ENCODE measurements around the gene GMCL2. TPM values are rescaled to one million over a fixed set of nuclear protein-coding genes. Genes with fewer than 3 reads are reported as not detected.

The GMCL2 gene
- total RNA-seq, 1 donor from 2014 or later: not detected

DNA sequence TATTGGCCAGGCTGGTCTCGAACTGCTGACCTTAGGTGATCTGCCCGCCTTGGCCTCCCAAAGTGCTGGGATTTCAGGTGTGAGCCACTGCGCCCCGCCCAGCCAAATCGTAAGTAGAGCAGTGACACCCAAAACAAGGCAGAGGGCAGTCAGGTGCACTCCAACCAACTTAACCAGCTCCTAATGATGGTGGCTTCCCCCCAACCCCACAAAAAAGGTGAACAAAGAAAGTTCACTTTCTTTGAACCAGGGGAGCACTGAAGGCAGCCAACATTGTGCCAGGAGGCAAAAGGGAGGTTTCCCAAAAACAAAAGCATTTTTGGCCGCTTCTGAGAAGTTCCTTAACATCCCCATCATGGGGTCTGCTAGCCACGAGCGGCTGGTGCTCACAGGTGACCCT is 9.6 kb downstream of the GMCL2 start:
- DNase-seq: no peak

DNA sequence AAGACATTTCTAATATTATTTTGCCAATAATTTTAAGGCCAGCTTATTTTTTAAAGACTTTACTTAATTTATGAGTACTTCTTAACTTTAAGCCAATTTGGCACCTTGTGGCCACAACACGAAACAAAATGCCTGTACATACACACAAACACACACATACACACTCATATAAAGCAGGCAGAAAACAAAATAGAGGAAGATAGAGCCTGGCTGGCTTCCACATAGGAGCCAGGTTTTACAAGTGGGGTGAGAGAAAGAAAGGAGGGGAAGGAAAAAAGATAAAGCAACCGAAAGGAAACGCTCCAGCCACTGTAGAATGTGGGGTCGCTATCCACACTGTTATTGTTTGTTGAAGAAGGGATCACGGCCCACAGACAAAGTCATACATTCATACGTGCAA is 10.4 kb downstream of the GMCL2 start:
- no peak for DNase-seq

DNA sequence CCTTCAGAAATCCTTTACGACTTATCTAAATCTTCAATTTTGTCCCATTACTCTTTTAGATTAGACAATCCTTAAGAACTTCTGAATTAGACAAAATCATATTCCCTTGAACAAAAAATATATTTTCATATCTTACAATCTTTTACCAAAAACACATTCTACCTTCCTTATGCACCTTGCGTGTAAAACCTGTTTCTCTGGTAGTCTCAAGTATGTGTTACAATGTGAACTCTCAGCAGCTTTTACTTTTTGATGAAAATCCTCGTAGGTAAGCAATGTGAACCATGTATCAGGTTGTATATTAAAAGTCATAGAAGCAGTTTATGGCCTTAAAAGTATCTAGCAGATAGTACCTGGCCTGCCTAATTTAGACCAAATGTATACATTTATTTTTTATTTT is 12.7 kb downstream of the GMCL2 start:
- DNase-seq: no peak

DNA sequence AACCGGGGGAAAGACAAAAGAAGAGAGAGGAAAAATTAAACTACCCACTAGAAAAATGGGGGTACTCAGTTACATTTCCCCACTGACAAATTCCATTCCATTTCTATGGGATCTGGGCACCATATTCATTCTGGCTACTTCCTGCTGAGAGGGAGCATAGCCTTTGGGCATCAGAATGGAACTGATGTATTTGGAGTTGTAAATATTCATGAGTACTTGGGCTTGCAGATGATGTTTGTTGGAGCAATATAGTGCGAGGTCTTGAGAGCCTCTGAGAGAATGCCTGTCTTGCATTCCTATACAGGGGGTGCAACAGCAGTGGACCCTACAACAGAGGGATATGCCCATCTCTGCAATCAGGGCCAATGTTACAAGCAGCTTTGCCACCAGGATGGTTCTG is 16.7 kb downstream of the GMCL2 start:
- no peak for DNase-seq

DNA sequence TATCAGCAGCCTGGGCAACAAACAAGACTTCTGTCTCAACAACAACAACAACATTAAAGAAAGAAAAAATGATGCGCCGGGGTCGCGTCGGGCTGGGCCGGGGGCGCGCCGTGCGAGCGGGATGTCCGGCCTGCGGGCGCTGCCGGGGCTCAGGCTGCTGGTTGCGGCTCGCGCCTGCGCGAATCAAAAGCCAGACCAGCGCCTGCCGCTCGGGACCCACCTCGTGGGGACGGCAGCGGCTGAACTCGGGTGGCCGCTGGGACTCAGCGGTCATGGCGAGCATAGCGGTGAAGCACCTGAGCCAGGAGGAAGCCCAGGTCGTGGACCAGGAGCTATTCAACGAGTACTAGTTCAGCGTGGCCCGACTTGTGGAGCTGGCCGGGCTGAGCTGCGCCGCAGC is 21.6 kb downstream of the GMCL2 start:
- no peak for DNase-seq

DNA sequence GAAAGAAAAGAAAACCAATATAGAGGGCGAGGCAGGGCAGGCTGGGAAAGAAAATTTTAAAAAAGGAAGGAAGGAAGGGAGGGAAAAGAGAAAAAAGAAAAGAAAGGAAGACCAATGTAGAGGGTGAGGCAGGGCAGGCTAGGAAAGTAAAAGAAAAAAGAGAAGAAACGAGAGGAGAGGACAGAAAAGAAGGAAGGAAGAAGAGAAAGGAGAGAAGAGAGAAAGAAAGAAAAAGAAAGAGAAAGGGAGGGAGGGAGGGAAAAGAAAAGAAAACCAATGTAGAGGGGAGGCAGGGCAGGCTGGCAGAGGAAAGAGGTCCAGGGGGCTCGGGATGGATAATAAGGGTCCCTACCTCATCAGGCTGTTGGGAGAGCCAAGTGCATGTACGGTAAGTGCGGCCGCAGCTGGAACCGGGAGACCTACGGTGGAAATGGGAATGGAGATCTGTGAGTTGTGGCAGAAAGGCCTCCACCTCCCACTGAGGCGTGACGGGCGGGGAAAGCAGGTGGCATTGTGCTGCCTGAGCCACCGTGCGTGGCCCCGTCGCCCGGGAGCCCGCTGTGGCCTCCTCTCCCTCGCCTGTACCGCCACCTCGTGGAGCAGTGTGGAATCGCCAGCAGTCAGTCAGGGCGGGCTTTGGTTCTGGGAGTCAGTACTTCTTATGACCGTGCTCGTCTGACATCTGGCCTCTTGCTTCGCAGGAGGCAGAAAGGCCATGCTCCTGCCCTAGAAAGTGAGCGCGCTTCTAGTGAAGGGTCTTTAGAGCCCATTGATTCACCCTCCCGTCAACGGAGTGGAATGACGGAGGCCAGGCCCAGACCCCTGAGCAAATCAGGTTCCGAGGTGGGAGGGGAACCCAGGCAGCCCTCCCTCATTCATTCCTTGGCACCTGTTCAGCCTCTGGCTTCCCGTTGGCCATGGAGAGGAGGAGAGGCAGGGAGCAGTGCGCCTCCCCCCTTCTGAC is 23.1 kb downstream of the GMCL2 start:
- DNase-seq: peak; percentile 77

DNA sequence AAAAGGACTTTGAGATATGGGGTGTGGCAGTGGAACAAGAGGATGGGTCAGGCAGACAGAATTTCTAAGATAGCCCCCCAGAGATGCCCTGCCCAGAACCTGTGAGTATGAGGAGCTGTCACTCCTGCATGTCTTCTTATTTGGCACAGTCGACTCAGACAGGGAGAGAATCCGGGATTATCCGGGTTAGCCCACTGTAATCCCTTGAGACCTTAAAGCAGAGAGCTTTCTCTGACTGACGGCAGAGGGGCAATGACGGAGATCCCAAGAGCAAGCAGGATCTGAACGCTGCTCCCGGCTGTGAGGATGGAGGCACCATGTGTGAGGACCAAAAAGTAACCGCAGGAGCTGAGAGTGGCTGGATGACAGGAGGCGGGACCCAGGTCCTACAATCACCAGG is 24.7 kb downstream of the GMCL2 start:
- no peak for DNase-seq

DNA sequence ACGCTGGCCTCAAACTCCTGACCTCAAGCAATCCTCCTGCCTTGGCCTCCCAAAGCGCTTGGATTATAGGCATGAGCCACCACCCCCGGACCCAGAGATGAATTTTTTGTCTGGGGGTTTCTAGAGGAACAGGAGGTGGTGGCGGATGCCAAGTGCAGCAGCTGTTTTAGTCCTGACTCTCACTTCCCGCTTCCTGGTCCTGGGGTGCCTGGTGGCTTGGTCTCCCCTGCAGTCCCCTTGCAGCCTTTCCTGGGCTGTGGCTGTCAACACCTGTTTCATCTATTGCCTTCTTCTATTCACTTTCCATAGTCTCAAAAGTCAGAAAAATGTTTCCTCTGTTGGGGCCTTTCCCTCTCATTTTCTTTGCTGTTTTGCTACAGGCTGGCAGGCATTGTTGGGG is 27.0 kb downstream of the GMCL2 start:
- DNase-seq: no peak

DNA sequence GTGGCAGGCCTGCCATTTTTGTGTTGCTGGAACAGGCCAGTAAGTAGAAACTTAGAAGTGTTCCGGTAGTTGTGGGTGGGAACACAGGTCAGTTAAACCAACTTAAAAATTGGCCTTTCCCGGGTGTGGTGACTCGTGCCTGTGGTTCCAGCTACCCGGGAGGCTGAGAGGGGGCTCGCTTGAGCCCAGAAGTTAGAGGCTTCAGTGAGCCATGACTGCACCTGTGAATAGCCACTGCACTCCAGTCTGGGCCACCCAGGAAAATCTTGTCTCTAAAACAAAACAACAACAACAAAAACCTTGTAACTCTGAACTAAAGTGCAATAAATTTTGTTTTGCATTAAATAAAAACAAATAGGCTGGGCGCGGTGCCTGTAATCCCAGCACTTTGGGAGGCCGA is 32.1 kb downstream of the GMCL2 start:
- no peak for DNase-seq

DNA sequence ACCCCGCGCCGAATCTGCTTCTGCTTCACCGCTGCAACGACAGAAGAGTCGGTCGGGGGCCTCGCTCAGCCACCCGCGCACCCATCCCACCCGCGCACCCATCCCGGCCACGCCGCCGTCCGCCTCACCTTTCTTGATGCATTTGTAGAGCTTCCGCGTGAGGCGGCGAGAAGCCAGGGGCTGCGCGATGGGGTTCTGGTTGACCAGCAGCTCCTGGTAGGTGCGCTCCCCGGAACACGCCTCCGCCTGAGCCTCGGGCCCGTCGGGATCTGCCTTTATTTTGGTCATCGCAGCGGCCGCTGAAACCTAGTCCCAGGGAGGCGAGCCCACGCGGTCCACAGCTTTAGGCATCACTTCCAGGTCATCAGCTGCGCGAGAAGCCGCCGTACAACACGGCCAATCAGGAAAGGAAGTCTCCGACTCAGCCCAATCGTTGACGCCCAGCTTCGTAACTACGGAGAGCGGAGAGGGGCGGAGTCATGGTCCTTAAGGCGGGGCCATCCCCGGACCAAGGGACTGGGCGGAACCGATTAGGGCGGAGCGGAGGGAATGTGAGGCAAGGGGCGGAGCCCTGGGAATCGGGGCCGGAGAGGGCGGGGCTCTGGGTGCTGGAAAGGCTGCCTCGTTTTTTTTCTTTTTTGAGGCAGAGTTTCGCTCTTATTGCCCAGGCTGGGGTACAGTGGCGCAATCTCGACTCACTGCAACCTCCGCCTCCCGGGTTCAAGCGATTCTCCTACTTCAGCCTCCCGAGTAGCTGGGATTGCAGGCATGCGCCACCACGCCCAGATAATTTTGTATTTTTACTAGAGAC is 33.4 kb downstream of the GMCL2 start, which contains the start of gene NHP2:
Gene NHP2, minus strand, starts transcription at position 356 of the 811 bp plus-strand sequence. Its CDS starts 68 bp downstream, at position 288.
- DNase-seq: peak; percentile 98

DNA sequence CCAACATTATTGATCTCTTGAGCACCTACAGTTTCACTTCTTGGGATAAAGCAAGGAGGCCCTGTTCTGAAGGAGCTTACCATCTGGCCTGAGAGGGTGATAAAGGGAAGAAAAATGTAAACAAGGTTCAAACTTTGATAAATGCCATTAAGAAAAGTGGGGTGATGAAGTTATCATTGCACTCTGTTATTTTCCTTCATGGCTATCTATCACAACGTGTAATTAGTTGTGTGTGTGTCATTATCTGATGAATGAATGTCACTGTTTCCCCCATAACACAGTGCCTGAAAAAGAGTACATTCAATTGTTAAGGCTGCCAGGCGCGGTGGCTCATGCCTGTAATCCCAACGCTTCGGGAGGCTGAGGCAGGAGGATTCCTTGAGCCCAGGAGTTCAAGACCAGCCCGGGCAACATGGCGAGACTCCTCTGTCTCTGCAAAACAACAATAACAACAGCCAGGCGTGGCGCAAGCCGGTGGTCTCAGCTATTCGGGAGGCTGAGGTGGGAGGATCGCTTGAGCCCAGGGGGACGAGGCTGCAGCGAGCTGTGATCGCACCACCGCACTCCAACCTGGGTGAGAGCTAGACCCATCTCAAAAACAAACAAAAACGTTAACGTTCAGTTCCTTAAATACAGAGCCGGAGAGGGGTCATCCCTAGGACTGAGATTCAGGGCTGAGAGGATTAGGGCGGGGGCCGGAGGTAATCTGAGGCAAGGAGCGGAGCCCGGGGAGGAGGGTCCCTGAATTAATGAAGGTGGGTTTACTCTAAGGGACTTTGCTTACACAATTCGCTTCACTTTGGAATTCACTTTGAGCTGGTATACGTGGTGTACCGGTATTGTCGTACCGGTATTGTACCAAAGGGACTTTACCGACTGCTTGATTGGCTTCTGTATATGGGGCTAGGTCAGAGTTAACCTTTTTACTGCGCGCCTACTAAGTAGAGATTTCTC is 34.4 kb downstream of the GMCL2 start:
- DNase-seq: no peak

DNA sequence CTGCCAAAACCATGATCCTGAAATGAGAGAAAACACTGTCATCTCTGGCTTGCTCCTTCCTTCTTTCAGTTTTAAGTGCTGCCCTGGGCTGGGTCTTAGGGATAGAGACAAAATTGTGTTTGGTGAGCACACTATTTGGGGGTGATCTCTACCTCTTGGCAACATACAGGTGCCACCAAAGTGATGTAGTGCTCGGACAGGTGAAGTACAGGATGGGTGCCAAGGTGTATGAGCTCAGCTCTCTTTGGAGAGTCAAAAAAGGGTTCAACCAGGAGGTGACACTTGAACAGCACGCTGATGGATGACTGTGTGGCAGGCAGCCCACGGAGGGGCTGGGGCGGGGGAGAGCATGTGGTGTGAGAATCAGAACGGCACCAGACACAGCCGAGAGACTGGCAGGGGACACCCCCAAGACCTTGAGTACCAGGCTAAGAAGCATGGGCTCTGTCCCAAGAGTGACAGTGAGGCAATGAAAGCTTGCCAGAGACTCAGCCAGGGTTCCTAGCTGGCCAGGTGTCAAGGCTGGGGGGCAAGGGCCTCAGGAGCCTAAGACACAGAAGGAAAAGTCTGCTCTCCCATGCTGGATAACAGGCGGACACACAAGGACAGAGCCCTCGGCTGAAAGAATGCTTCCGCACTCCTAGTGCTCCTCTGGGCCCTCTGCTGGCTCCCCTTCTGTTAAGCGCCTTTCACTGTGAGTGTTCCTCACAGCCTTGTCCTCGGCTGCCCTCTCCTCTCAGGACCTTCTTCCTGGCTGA is 36.0 kb downstream of the GMCL2 start:
- DNase-seq: no peak

DNA sequence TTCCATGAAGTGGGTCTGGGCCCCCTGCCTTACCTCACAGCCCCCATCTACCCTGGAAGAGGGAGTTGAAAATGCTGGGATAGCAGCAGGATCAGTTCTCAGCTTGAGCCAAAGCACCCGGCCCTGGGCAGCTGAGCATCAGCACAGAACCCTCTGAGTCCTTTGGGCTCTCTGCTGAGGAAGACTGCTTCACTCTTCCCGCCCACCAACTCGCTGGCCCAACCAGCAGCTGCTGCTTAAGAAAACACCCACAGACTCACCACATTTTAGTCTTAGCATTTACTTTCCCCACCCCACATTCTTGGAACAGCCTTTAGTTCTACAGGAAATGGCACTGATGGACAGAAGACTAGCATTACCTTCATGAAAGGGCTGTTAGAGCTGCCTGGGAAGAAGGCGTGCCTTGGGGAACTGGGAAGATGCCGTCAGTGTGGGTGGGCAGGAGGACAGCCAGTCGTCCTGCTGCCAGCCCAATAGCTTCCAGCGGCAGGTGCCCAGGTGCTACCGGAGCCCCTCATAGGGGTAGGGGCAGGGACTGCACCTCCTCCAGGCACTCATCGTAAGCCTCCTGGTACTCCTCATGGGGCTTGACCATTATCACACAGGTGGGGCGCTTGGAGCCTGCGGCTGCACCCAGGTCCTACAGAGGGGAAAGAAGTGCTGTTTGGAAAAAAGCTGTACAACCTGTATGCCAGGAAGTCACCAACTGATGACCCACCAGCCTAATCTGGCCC is 37.8 kb downstream of the GMCL2 start:
- DNase-seq: no peak

DNA sequence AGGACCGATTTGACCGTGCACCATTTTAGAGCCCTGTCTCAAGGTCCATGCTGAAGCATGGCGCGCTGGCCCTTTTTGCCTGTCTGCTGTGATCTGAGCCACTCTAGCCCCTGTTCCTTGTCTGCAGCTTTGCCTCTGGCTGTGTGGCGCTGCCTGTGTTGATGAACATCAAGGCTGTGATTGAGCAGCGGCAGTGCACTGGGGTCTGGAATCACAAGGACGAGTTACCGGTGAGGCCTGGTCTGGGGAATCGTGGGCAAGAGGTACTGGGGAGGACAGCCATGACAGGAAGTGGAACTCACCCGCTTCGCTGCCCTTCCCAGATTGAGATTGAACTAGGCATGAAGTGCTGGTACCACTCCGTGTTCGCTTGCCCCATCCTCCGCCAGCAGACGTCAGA is 39.8 kb downstream of the GMCL2 start:
- DNase-seq: no peak

DNA sequence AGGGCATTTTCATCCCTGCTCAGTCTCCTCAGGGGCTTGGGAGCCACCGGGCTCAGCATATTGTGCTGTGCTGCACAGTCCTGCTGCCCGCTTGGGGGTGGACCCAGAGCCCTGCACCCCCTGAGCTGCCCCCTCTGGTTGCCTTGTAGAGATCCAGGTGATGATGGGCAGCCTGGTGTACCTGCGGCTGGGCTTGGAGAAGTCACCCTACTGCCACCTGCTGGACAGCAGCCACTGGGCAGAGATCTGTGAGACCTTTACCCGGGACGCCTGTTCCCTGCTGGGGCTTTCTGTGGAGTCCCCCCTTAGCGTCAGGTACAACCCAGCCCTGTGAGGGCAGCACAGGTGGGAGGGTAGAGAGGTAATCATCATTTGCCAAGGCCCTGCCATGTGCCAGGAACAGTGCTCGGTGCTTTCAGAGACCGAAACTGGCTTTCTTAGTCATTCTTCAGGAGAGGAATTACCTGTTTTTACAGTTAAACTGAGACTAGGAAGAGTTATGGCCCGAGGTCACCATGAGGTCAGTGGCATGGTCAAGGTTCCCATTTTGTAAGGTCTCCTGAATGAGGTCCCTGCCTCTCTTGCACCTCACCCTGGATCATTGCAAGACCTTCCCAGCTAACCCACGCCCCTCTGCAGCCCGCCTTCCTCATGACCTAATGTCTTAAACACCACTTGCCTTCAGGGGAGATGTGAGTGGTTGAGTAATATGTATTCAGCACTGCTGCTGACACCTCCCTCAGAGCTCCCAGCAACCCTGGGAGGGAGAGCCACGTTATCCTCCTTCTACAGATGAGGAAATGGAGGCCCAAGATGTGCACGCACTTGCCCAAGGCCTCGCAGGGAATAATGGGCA is 41.0 kb downstream of the GMCL2 start:
- no peak for DNase-seq

DNA sequence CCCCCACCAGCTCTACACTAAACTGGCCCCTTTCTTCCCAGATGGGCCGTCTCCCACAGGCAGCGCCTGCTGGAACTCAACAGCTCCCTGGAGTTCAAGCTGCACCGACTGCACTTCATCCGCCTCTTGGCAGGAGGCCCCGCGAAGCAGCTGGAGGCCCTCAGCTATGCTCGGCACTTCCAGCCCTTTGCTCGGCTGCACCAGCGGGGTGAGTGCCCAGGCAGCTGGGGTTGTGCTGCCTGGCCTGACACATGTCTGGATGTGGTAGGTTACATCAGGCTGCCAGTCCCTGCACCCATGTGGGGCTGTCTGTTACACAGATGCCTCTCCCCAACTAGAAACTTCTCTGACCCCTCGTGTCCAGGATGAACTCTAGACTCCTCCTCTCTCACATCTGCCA is 43.3 kb downstream of the GMCL2 start:
- DNase-seq: no peak

DNA sequence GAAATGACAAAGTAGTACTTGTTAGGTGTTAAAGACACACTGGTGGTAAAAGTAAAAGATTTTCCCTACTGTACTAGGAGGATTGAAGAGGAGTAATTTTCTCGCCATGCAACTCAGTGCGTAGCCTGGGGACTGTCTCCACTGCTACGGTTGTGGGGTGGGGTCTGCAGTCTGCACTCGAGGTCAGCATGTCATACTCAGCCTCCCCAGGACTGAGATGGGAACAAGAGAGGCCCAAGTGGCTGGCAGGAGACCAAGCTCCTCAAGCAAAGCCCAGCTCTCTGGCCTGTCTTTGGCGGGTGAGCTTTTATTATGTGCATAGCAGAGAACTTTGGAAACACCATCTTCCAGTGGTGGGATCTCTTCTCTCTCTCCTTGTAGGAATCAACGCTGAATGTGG is 43.9 kb downstream of the GMCL2 start:
- DNase-seq: no peak

DNA sequence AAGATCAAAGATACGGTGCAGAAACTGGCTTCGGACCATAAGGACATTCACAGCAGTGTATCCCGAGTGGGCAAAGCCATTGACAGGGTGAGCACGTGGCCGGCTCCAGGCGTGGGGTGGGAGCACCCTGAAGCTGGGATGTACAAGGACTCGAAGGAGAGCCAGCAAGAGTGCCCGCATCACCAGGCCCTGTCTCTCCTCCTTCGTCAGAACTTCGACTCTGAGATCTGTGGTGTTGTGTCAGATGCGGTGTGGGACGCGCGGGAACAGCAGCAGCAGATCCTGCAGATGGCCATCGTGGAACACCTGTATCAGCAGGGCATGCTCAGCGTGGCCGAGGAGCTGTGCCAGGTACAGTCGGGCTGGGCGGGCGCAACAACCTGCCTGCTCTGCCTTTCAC is 44.5 kb downstream of the GMCL2 start:
- no peak for DNase-seq

DNA sequence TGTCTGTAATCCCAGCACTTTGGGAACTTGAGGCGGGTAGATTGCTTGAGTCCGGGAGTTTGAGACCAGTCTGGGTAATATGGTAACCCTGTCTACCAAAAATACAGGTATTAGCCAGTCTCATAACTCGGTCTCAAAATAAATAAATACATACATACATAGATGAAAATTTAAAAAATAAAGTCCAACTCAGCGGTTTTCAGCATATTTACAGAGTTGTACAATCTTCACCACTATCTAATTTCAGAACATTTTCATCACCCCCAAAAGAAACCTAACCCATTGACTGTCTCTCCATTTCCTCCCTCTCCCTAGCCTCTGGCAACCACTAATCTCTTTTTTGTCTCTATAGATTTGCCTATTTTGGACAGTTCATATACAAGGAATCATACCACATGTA is 45.6 kb downstream of the GMCL2 start:
- DNase-seq: no peak

DNA sequence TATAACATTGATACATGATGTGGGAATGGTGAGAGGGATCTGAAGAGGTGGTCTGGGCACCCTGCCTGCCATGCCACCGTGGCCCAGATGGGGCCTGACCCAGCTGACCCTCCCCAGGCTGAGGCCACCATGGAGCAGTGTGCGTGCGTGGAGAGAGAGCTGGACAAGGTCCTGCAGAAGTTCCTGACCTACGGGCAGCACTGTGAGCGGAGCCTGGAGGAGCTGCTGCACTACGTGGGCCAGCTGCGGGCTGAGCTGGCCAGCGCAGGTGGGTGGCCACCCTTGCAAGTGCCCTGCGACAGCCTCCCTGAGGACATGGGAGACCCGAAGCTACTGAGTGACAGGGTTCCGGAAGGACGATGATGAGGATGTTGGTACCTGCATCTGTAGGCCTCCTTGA is 49.2 kb downstream of the GMCL2 start:
- DNase-seq: no peak
